Right forelimb (tissue), 1 donor: ENCODE results near the gene PPCDC.

Source experiments
- DNase-seq: peaks from one replicate; pipeline ENCODE4 v3.0.0-alpha.2; 2018

PPCDC gene

GRCh38 chr15:75016431-75016830 is 7.0 kb upstream of the PPCDC start:
- no peak for DNase-seq

GRCh38 chr15:75019916-75020315 is 3.5 kb upstream of the PPCDC start:
- DNase-seq: no peak

GRCh38 chr15:75021341-75021740 is 2.0 kb upstream of the PPCDC start:
- DNase-seq: no peak

GRCh38 chr15:75022783-75023180 is 608 bp upstream of the PPCDC start:
- DNase-seq: no peak

GRCh38 chr15:75023872-75024636 is 664 bp downstream of the PPCDC start:
- no peak for DNase-seq

- no peak for DNase-seq
Observed at GRCh38 chr15:75025107-75025506, 1.7 kb downstream of the PPCDC start.

- DNase-seq: no peak
Observed at GRCh38 chr15:75025548-75026260, 2.3 kb downstream of the PPCDC start.

GRCh38 chr15:75027551-75027950 is 4.2 kb downstream of the PPCDC start:
- no peak for DNase-seq

GRCh38 chr15:75028991-75029377 is 5.6 kb downstream of the PPCDC start:
- no peak for DNase-seq

- peak; percentile 94 for DNase-seq
Observed at GRCh38 chr15:75029378-75030022, 6.1 kb downstream of the PPCDC start.

GRCh38 chr15:75030023-75030413 is 6.6 kb downstream of the PPCDC start:
- no peak for DNase-seq

- no peak for DNase-seq
Observed at GRCh38 chr15:75030424-75030823, 7.0 kb downstream of the PPCDC start.

GRCh38 chr15:75031848-75032247 is 8.5 kb downstream of the PPCDC start:
- no peak for DNase-seq

- DNase-seq: no peak
Observed at GRCh38 chr15:75032395-75032794, 9.0 kb downstream of the PPCDC start.

- no peak for DNase-seq
Observed at GRCh38 chr15:75033809-75034208, 10.4 kb downstream of the PPCDC start.

- DNase-seq: no peak
Observed at GRCh38 chr15:75034615-75035014, 11.2 kb downstream of the PPCDC start.

GRCh38 chr15:75036212-75036616 is 12.8 kb downstream of the PPCDC start:
- DNase-seq: no peak

GRCh38 chr15:75037685-75038084 is 14.3 kb downstream of the PPCDC start:
- no peak for DNase-seq

GRCh38 chr15:75038231-75038630 is 14.8 kb downstream of the PPCDC start:
- DNase-seq: no peak

GRCh38 chr15:75042730-75043508 is 19.5 kb downstream of the PPCDC start:
- peak; percentile 65 for DNase-seq

GRCh38 chr15:75043509-75044257 is 20.3 kb downstream of the PPCDC start:
- DNase-seq: peak; percentile 91

GRCh38 chr15:75044258-75044878 is 21.0 kb downstream of the PPCDC start:
- DNase-seq: no peak
